Measurements from ENCODE around the gene OPCML. TPM values are rescaled to one million over a fixed set of nuclear protein-coding genes. Genes with fewer than 3 reads are reported as not detected.

OPCML gene
- total RNA-seq, 2 donors from 2014 or later: not detected

DNA sequence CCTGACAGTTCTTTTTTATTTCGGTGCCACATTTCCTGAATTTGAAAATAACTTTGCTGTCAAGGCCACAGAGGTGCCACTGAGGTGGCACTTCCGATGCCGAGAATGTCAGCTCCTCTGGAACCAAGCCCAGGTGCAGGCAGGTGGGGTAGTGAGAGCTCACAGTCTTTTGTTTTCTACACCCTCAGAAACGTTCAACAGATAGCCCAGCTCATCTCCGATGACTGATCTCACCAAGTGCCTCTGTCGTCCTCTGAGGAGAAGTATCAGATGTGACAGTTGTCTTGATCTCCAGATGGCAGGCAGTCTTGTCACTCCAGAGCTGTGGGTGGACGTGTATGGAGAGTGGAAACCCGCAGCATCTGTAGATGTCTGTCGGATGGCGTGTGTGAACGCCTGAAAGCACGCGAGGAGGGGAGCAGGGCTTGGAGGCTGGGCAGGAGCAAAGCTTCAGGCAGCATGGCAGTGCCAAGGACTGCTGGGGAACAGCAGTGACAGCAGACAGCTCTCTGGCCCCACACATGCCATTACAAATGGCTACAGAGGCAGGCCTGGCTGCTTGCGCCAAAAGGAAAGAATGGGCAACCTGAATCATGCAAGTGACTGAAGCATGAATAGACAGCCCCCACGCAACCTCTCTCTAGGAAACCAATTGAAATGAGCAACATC lies 877.0 kb downstream of the OPCML start:
- Mint-ChIP-seq H3K36me3 (no peaks in the 10 kb centered on the region), H3K4me3 (no peak overlapping the region), H3K27me3 (no peaks in the 10 kb centered on the region), H3K27ac (no peak overlapping the region), H3K4me1 (ENCODE audit: low read depth in 2 of 2) (no peaks in the 10 kb centered on the region), H3K9me3 (no peaks in the 10 kb centered on the region)
- ATAC-seq (no peak), DNase-seq (ENCODE audit: low spot score) (no peak)

- no peak for ATAC-seq
- Mint-ChIP-seq H3K4me3 (no peak overlapping the region), H3K36me3 (no peaks in the 10 kb centered on the region)
Observed at GRCh38 chr11:132653237-132653636, 879.1 kb downstream of the OPCML start.

DNA sequence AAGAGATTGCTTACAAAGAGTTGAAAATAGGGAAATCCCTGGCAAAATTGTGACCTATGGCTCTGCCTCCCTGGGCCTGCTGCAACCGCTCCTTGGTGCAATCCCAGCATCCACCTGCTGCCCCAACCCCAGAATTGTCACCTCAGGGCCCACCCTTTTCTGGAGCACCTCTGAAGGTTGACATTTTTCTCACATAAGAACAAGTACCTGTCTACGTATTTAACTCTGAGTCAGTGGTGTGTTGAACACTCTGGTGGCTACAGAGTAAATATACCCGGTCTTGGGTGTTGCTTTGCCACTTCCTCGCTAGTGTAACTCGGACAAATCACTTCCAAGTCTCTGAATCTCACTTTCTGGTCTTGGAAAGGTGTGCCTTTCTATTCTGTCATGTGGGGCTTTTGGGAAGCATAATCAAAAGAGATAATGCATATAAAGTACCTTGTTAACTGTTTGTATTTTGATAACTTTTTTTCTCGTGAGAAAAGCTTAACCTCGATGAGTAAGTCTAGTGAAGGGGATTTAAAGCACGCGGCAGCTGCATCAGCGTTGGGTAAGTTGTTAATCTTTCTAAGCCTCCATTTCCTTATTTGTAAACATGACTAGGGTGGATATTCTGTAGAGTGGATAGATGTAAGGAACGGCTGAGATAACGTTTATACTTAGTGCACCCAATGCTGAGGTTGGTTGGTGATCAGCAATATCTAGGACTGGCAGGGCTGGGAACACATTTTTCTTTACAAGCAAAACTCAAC lies 881.2 kb downstream of the OPCML start:
- Mint-ChIP-seq H3K27ac (no peak overlapping the region), H3K9me3 (peaks cover 8% of the 10 kb centered on the region), H3K4me1 (ENCODE audit: low read depth in 2 of 2) (no peaks in the 10 kb centered on the region), H3K36me3 (no peaks in the 10 kb centered on the region), H3K4me3 (no peak overlapping the region), H3K27me3 (no peaks in the 10 kb centered on the region)
- ATAC-seq (no peak), DNase-seq (ENCODE audit: low spot score) (no peak)

More at GRCh38 chr11:132653237-132653636, 879.1 kb downstream of the OPCML start:
- no peaks in the 10 kb centered on the region for H3K27me3 Mint-ChIP-seq
- no peak for DNase-seq (ENCODE audit: low spot score)
- H3K9me3 Mint-ChIP-seq: peaks cover 4% of the 10 kb centered on the region
- no peaks in the 10 kb centered on the region for H3K4me1 Mint-ChIP-seq (ENCODE audit: low read depth in 2 of 2)
- no peak overlapping the region for H3K27ac Mint-ChIP-seq

GRCh38 chr11:132649277-132649676 lies 883.0 kb downstream of the OPCML start:
- Mint-ChIP-seq H3K4me1 (ENCODE audit: low read depth in 2 of 2) (no peaks in the 10 kb centered on the region), H3K27me3 (no peaks in the 10 kb centered on the region), H3K36me3 (no peaks in the 10 kb centered on the region), H3K4me3 (no peak overlapping the region), H3K9me3 (peaks cover 10% of the 10 kb centered on the region), H3K27ac (no peak overlapping the region)
- DNase-seq (ENCODE audit: low spot score) (no peak), ATAC-seq (no peak)

GRCh38 chr11:132648851-132649250 lies 883.5 kb downstream of the OPCML start:
- Mint-ChIP-seq H3K4me3 (no peak overlapping the region), H3K27me3 (no peaks in the 10 kb centered on the region), H3K27ac (no peak overlapping the region), H3K4me1 (ENCODE audit: low read depth in 2 of 2) (no peaks in the 10 kb centered on the region), H3K36me3 (no peaks in the 10 kb centered on the region), H3K9me3 (peaks cover 10% of the 10 kb centered on the region)
- DNase-seq (ENCODE audit: low spot score) (no peak), ATAC-seq (no peak)

DNA sequence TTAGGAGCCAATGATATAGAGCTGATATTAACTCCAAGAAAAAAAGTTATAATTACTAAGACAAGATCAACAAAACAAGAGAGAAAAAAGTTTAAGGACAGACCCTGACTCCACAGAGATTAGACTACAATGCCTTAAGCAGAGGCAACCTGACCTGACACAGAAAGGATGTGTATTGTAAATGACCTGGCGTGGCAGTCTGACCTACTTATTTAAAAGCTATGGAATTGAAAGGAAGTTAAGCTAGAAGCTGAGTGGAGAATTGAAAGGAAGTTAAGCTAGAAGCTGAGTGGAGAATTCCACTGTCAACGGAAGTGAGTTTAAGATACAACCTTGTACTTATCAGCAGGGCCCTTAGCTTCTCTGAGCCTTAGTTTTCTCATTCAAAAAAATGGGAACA lies 885.4 kb downstream of the OPCML start:
- Mint-ChIP-seq H3K9me3 (peaks cover 14% of the 10 kb centered on the region), H3K27me3 (no peaks in the 10 kb centered on the region), H3K27ac (no peak overlapping the region), H3K4me3 (no peak overlapping the region), H3K4me1 (ENCODE audit: low read depth in 2 of 2) (no peaks in the 10 kb centered on the region), H3K36me3 (no peaks in the 10 kb centered on the region)
- DNase-seq (ENCODE audit: low spot score) (no peak), ATAC-seq (no peak)

DNA sequence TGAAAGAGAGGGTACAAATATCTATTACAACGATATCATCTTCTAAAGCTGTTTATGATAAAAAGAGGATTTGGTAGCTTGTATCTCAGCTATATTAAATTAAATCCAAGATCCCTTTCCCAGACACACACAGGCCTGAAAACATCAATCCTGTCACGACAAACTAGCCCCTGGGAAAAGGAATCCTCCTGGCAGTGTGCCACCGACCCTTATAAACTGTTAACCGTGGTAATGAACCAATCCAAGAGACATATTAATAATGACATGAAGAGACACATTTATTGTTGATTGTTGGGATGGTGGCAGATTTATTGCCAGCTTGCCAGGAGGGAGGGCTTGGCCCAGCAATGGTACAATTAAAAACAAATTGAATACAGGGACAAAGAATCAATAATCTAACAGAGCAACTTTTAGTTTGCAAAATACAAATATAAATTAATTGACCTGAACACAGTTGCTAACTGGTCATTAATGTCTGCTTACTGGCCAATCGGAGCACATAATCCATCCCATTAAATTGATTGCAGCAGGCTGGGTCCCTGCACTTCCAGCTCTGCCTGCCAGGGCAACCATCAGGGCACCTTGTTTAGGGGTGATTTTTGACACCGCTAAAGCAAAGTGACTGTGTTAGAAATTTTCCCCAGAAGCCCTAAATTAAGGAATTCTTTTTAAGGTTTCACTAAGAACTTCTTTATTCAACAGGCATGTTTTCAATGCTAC lies 887.6 kb downstream of the OPCML start:
- no peak overlapping the region for H3K4me3 Mint-ChIP-seq
- H3K36me3 Mint-ChIP-seq: no peaks in the 10 kb centered on the region
- H3K27ac Mint-ChIP-seq: no peak overlapping the region
- peaks cover 11% of the 10 kb centered on the region for H3K9me3 Mint-ChIP-seq
- no peaks in the 10 kb centered on the region for H3K27me3 Mint-ChIP-seq
- DNase-seq (ENCODE audit: low spot score) (no peak), ATAC-seq (no peak)
- no peaks in the 10 kb centered on the region for H3K4me1 Mint-ChIP-seq (ENCODE audit: low read depth in 2 of 2)

DNA sequence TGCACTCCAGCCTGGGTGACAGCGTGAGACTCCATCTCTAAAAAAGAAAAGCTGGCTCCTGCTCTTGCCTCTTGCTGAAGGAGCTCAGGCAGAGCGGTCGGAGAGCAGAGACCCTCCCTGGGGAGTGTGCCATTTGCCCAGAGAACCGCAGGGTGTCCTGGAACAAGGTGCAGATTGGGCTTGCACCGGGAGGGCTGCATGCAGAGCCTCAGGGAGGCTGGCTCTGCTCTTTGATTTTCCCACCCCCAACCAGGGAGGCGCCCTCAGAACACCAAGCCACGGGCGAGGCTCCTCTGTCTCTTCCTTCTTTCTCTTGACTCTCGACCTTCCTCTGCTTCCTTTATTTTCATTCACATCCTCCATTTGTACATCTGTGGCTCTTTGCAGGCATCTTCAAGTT lies 889.1 kb downstream of the OPCML start:
- DNase-seq (ENCODE audit: low spot score): no peak
- no peak overlapping the region for H3K27ac Mint-ChIP-seq
- H3K4me1 Mint-ChIP-seq (ENCODE audit: low read depth in 2 of 2): no peaks in the 10 kb centered on the region
- H3K27me3 Mint-ChIP-seq: no peaks in the 10 kb centered on the region
- no peaks in the 10 kb centered on the region for H3K36me3 Mint-ChIP-seq
- ATAC-seq: no peak
- no peak overlapping the region for H3K4me3 Mint-ChIP-seq
- peaks cover 10% of the 10 kb centered on the region for H3K9me3 Mint-ChIP-seq

GRCh38 chr11:132640952-132641351 lies 891.3 kb downstream of the OPCML start:
- Mint-ChIP-seq H3K27ac (no peak overlapping the region), H3K4me1 (ENCODE audit: low read depth in 2 of 2) (no peaks in the 10 kb centered on the region), H3K9me3 (peaks cover 7% of the 10 kb centered on the region), H3K27me3 (no peaks in the 10 kb centered on the region), H3K4me3 (no peak overlapping the region), H3K36me3 (no peaks in the 10 kb centered on the region)
- DNase-seq (ENCODE audit: low spot score): no peak
- peak in 1 of 2 donors; percentile 40 for ATAC-seq

GRCh38 chr11:132639986-132640385 lies 892.3 kb downstream of the OPCML start:
- Mint-ChIP-seq H3K27me3 (no peaks in the 10 kb centered on the region), H3K27ac (no peak overlapping the region), H3K9me3 (peaks cover 4% of the 10 kb centered on the region), H3K4me1 (ENCODE audit: low read depth in 2 of 2) (no peaks in the 10 kb centered on the region), H3K4me3 (no peak overlapping the region), H3K36me3 (no peaks in the 10 kb centered on the region)
- ATAC-seq (no peak), DNase-seq (ENCODE audit: low spot score) (no peak)

DNA sequence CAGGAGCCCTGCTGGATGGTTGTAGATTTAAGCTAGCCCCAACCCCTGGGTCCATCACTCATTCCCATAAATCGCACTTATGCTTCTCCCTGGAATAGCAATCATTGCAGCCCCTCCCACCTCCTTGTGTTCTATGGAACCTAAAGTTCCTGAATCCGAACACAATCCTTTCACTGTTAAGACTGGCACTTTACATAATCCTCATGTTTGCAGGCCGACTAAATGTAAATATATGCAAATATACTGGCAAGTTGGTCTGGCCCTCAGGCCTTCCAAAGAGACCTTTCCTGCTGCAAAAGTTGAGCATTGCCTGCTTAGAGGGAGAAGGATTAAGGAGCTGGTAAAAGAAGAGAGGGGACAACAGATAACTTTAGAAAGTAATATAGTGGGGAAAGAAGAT lies 892.9 kb downstream of the OPCML start:
- peaks cover 4% of the 10 kb centered on the region for H3K9me3 Mint-ChIP-seq
- H3K27ac Mint-ChIP-seq: no peak overlapping the region
- no peaks in the 10 kb centered on the region for H3K4me1 Mint-ChIP-seq (ENCODE audit: low read depth in 2 of 2)
- no peaks in the 10 kb centered on the region for H3K36me3 Mint-ChIP-seq
- H3K4me3 Mint-ChIP-seq: no peak overlapping the region
- ATAC-seq (no peak), DNase-seq (ENCODE audit: low spot score) (no peak)
- no peaks in the 10 kb centered on the region for H3K27me3 Mint-ChIP-seq

DNA sequence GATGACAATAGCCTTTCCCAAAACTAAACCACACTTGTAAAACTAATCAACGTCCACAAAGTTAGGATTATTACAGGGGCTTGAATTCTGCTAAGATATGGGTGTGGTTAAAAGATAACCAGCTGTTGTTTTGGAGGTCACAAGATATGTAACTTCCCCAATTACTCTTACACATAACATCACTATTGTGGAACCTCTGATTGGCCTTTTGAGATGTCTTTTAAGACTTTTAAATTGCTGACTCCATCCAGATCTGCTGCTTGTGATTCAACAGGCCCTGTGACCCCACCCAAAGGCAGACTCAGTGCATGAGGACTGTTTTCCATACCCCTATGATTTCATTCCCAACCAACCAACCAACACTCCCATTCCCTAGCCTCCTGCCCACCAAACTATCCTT lies 893.9 kb downstream of the OPCML start:
- Mint-ChIP-seq H3K27me3 (no peaks in the 10 kb centered on the region), H3K9me3 (peaks cover 2% of the 10 kb centered on the region), H3K4me1 (ENCODE audit: low read depth in 2 of 2) (no peaks in the 10 kb centered on the region), H3K4me3 (no peak overlapping the region), H3K27ac (no peak overlapping the region), H3K36me3 (no peaks in the 10 kb centered on the region)
- ATAC-seq (no peak), DNase-seq (ENCODE audit: low spot score) (no peak)

- no peaks in the 10 kb centered on the region for H3K27me3 Mint-ChIP-seq
- no peak overlapping the region for H3K4me3 Mint-ChIP-seq
Observed at GRCh38 chr11:132636523-132636922, 895.8 kb downstream of the OPCML start.

GRCh38 chr11:132632641-132633124 lies 899.6 kb downstream of the OPCML start:
- Mint-ChIP-seq H3K4me3 (no peak overlapping the region), H3K36me3 (no peaks in the 10 kb centered on the region), H3K27ac (no peak overlapping the region), H3K27me3 (no peaks in the 10 kb centered on the region), H3K9me3 (peaks cover 12% of the 10 kb centered on the region), H3K4me1 (ENCODE audit: low read depth in 2 of 2) (no peaks in the 10 kb centered on the region)
- DNase-seq (ENCODE audit: low spot score): no peak
- no peak for ATAC-seq

More at GRCh38 chr11:132636523-132636922, 895.8 kb downstream of the OPCML start:
- Mint-ChIP-seq H3K36me3 (no peaks in the 10 kb centered on the region), H3K9me3 (peaks cover 2% of the 10 kb centered on the region), H3K27ac (no peak overlapping the region), H3K4me1 (ENCODE audit: low read depth in 2 of 2) (no peaks in the 10 kb centered on the region)
- no peak for ATAC-seq
- DNase-seq (ENCODE audit: low spot score): no peak
